CD4-positive, alpha-beta T cell (primary cell): ENCODE data around the gene TMEM219. TPM values are rescaled to one million over a fixed set of nuclear protein-coding genes. Genes with fewer than 3 reads are reported as not detected.
A peak's percentile ranks its signal among the peaks of the same experiment; 100 is the strongest.
"Not testable (repeated sequence)": the region's sequence is repeated elsewhere in the genome, so short reads cannot be mapped to it uniquely, and the experiment has no call there.

Source experiments
- ATAC-seq: fragments of 200-7000 bp; cut with Tn5 transposase; one replicate; pipeline ENCODE4 v1.10.0; 2022; ENCODE audit warnings: mild to moderate bottlenecking; ENCODE audit not compliant: poor library complexity
- CTCF ChIA-PET: fragments of 350-600 bp; sonication (Branson Sonifier 250); formaldehyde crosslinking; loops from one replicate; lab custom pipeline; 2021; ENCODE audit warnings: antibody characterized with exemption, inconsistent platforms; lab: Charles Lee
- POLR2A ChIA-PET: fragments of 350-600 bp; sonication (Branson Sonifier 250); formaldehyde crosslinking; loops from one replicate; lab custom pipeline; 2021; ENCODE audit warnings: antibody characterized with exemption, inconsistent platforms; lab: Charles Lee
- DNase-seq, 14 experiments: peaks; one replicate each; pipeline ENCODE4 v3.0.0-alpha.2; 2013 to 2020; ENCODE audit warnings: mixed read lengths in 2 of 14
- H3K27ac ChIP-seq, 2 donors: one replicate each; pipeline versions ENCODE4 v1.5.1 to v1.7.0; 2013; ENCODE audit warnings: low read length in 2 of 2, low read depth in 1 of 2, mild to moderate bottlenecking in 1 of 2
- H3K27me3 ChIP-seq, 2 experiments: 1 replicate in 1 of 2; 2 replicates in 1 of 2; pipeline versions ENCODE4 v1.6.1 to v1.7.0; 2013; ENCODE audit warnings: low read length in 2 of 2, control low read depth in 1 of 2, mild to moderate bottlenecking in 1 of 2, moderate library complexity in 1 of 2; ENCODE audit not compliant: insufficient read depth in 2 of 2, control insufficient read depth in 1 of 2
- H3K36me3 ChIP-seq: one replicate; pipeline ENCODE4 v1.6.1; 2013; ENCODE audit warnings: low read length, control low read depth; ENCODE audit not compliant: insufficient read depth
- H3K4me1 ChIP-seq: one replicate; pipeline ENCODE4 v1.6.1; 2013; ENCODE audit warnings: low read length, control low read depth; ENCODE audit not compliant: insufficient read depth
- H3K4me3 ChIP-seq: one replicate; pipeline ENCODE4 v1.5.1; 2013; ENCODE audit warnings: mild to moderate bottlenecking, low read length, moderate library complexity
- H3K9me3 ChIP-seq, 2 experiments: 1 replicate in 1 of 2; 2 replicates in 1 of 2; pipeline versions ENCODE4 v1.6.1 to v1.7.0; 2013; ENCODE audit warnings: low read length in 2 of 2, mild to moderate bottlenecking in 2 of 2, control low read depth in 1 of 2, moderate library complexity in 1 of 2; ENCODE audit not compliant: control insufficient read depth in 1 of 2, insufficient read depth in 1 of 2
- H3K27ac Mint-ChIP-seq: one replicate; pipeline ENCODE4 v1.8.0; 2020; ENCODE audit warnings: mixed read lengths
- H3K27me3 Mint-ChIP-seq: one replicate; pipeline ENCODE4 v1.8.0; 2021; ENCODE audit warnings: mixed read lengths
- H3K36me3 Mint-ChIP-seq: one replicate; pipeline ENCODE4 v1.8.0; 2021; ENCODE audit warnings: low read depth, mixed read lengths
- H3K4me1 Mint-ChIP-seq: one replicate; pipeline ENCODE4 v1.8.0; 2021; ENCODE audit warnings: low read depth, mixed read lengths
- H3K4me3 Mint-ChIP-seq: one replicate; pipeline ENCODE4 v1.8.0; 2020; ENCODE audit warnings: mild to moderate bottlenecking, mixed read lengths
- H3K9me3 Mint-ChIP-seq: one replicate; pipeline ENCODE4 v1.8.0; 2020; ENCODE audit warnings: mixed read lengths
- CTCF ChIP-seq: fragments of 200-600 bp; IDR thresholded peaks from one replicate; pipeline ENCODE4 v1.8.0; 2022; ENCODE audit warnings: antibody characterized with exemption, mild to moderate bottlenecking
- intact Hi-C, 2 experiments: fragments of 100-400 bp; cut with DNase I in 1 of 2; cut with micrococcal nuclease in 1 of 2; formaldehyde crosslinking; loops; one replicate each; pipeline versions ENCODE4 v1.15.1 to v1.9.0; 2023 to 2025; cut with DNase I, micrococcal nuclease
- total RNA-seq, 174 experiments: library from RNA in 2 of 174; stranded (reverse) in 2 of 174; gene quantifications; one replicate each; pipeline ENCODE4 v1.2.3 and lab custom pipeline; 2021 to 2026

Gene TMEM219
- total RNA-seq, 2 experiments from 2014 or later, result 56.9 to 63.3 TPM

- Histone ChIP-seq H3K27ac (no peak overlapping the region), H3K4me3 (no peak overlapping the region), H3K27me3 (no peaks in the 10 kb centered on the region), H3K9me3 (no peaks in the 10 kb centered on the region), H3K4me1 (peaks cover 23% of the 10 kb centered on the region), H3K36me3 (no peaks in the 10 kb centered on the region)
- ATAC-seq, result no peak
- POLR2A ChIA-PET, result no interaction called here
- Mint-ChIP-seq H3K36me3 (peaks cover 5% of the 10 kb centered on the region), H3K4me1 (peaks cover 20% of the 10 kb centered on the region), H3K27me3 (no peaks in the 10 kb centered on the region), H3K9me3 (no peaks in the 10 kb centered on the region), H3K27ac (peak overlapping the region; percentile 71), H3K4me3 (peak overlapping the region; percentile 56)
- DNase-seq, result peak in 3 of 14 experiments; percentile 29 to 40 (median 33)
- CTCF ChIA-PET, result interaction anchor here (0.9 kb wide), 1 partner anchor 33 kb away, joined by 3 read pairs; no protein-coding TSS in a partner anchor
- no peak for TF ChIP-seq CTCF
- intact Hi-C loops, result no loop called here
Measured at GRCh38 chr16:29959293-29959692, 2.6 kb upstream of the TMEM219 start.

GRCh38 chr16:29959821-29960220 is 2.1 kb upstream of the TMEM219 start:
- H3K9me3 Mint-ChIP-seq, H3K27ac ChIP-seq, H3K9me3 ChIP-seq, ATAC-seq, H3K27ac Mint-ChIP-seq, H3K36me3 ChIP-seq, H3K27me3 Mint-ChIP-seq, intact Hi-C loops, H3K27me3 ChIP-seq, H3K4me3 ChIP-seq, DNase-seq, H3K36me3 Mint-ChIP-seq: not testable (repeated sequence)
- ChIA-PET CTCF (interaction anchor here (0.9 kb wide), 1 partner anchor 33 kb away, joined by 3 read pairs; no protein-coding TSS in a partner anchor), POLR2A (interaction anchor here (0.9 kb wide), 1 partner anchor 31 kb away, joined by 4 read pairs; no protein-coding TSS in a partner anchor)
- Mint-ChIP-seq H3K4me3 (peak overlapping the region; percentile 71), H3K4me1 (peaks cover 23% of the 10 kb centered on the region)
- H3K4me1 ChIP-seq, result peaks cover 23% of the 10 kb centered on the region

- CTCF ChIA-PET, result interaction anchor here (1.0 to 2.2 kb wide), 7 partner anchors 11 to 145 kb away, joined by 3 to 17 read pairs (median 3); partner anchors contain the start of genes PAGR1 and TAOK2
Measured at GRCh38 chr16:29961127-29961478, 776 bp upstream of the TMEM219 start.

More at GRCh38 chr16:29961127-29961478, 776 bp upstream of the TMEM219 start:
- intact Hi-C loops, result loop anchor here in 1 of 2 experiments (1.0 kb wide), 1 partner anchor 35 kb away; the partner anchor contains the start of gene KCTD13
- no peak for DNase-seq
- Mint-ChIP-seq H3K27ac (peak overlapping the region; percentile 91), H3K4me1 (peaks cover 29% of the 10 kb centered on the region), H3K36me3 (peaks cover 9% of the 10 kb centered on the region), H3K27me3 (no peaks in the 10 kb centered on the region), H3K4me3 (peak overlapping the region; percentile 92), H3K9me3 (no peaks in the 10 kb centered on the region)
- peaks cover 23% of the 10 kb centered on the region for H3K4me1 ChIP-seq
- no peaks in the 10 kb centered on the region for H3K36me3 ChIP-seq
- H3K9me3 ChIP-seq, result no peaks in the 10 kb centered on the region
- H3K4me3 ChIP-seq, result peak overlapping the region; percentile 88
- POLR2A ChIA-PET, result interaction anchor here (0.9 to 3.4 kb wide), 18 partner anchors 12 to 717 kb away, joined by 3 to 69 read pairs (median 5); partner anchors contain the start of genes ASPHD1, CDIPT, CORO1A and HIRIP3
- no peak for ATAC-seq
- no peaks in the 10 kb centered on the region for H3K27me3 ChIP-seq
- H3K27ac ChIP-seq, result peak overlapping the region; percentile 62 to 77
- no peak for TF ChIP-seq CTCF
